PFSK-1 (cell line): ENCODE data around the gene CALD1.

ENCODE experiments used
- FOXP2 ChIP-seq: optimal IDR thresholded peaks from 2 replicates; pipeline ENCODE3; 2011; ENCODE audit warnings: borderline replicate concordance, control low read depth, inconsistent platforms; ENCODE audit not compliant: insufficient read depth; ENCODE audit errors: extremely low read length, extremely low read depth
- POLR2AphosphoS5 ChIP-seq: IDR thresholded peaks from 2 replicates; pipeline ENCODE4 v1.6.1; 2012; ENCODE audit warnings: low read depth, mild to moderate bottlenecking, control low read depth, low read length, moderate library complexity
- SIN3A ChIP-seq: IDR thresholded peaks from 2 replicates; pipeline ENCODE4 v1.6.1; 2012; ENCODE audit warnings: mild to moderate bottlenecking, low read length, moderate library complexity, borderline replicate concordance; ENCODE audit not compliant: insufficient read depth
- TAF1 ChIP-seq: IDR thresholded peaks from 2 replicates; pipeline ENCODE4 v1.6.1; 2012; ENCODE audit warnings: low read length, control low read depth, borderline replicate concordance; ENCODE audit not compliant: insufficient read depth
- TF ChIP-seq, protein P1 (sequence below), 2 experiments: IDR thresholded peaks; 2 replicates each; pipeline versions ENCODE4 v1.6.1 to v1.8.0; 2011 to 2012; ENCODE audit warnings: low read depth in 2 of 2, low read length in 2 of 2, control low read depth in 1 of 2, inconsistent platforms in 1 of 2, mild to moderate bottlenecking in 1 of 2, moderate library complexity in 1 of 2; ENCODE audit not compliant: insufficient read depth in 1 of 2

CALD1 gene

DNA sequence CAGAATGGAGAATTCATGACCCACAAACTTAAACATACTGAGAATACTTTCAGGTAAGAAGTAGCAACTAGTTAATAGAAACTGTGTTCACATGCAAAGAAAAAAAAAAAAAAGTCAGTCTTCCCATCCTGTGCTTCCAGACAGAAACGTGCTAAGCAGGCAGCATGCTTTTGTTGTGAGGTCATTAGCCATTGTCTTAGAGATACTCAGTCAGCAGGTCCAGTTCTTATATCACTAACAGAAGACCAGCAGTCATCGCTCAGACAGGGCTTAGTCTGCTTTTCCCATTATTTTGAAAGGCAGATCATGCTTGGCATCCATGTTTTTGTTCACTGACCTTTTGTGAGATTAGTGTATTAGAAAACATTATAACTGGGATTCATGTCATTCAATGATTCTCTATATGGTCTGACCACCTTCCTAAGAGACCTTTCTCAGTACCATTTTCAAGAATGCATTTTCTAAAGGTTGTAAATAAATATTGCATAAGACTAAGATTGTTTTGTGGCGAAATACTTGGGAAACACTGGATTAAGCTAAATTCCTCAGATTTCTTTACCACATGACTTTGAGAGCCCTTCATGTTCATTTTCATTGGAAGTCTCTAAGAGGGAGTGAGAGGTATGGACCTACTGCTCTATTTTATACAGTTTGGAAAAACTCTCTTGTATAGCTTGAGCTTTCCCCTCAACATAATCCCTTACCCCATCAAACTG lies 161.9 kb downstream of the CALD1 start:
- TF ChIP-seq TAF1: no peak
- TF ChIP-seq, protein P1, sequence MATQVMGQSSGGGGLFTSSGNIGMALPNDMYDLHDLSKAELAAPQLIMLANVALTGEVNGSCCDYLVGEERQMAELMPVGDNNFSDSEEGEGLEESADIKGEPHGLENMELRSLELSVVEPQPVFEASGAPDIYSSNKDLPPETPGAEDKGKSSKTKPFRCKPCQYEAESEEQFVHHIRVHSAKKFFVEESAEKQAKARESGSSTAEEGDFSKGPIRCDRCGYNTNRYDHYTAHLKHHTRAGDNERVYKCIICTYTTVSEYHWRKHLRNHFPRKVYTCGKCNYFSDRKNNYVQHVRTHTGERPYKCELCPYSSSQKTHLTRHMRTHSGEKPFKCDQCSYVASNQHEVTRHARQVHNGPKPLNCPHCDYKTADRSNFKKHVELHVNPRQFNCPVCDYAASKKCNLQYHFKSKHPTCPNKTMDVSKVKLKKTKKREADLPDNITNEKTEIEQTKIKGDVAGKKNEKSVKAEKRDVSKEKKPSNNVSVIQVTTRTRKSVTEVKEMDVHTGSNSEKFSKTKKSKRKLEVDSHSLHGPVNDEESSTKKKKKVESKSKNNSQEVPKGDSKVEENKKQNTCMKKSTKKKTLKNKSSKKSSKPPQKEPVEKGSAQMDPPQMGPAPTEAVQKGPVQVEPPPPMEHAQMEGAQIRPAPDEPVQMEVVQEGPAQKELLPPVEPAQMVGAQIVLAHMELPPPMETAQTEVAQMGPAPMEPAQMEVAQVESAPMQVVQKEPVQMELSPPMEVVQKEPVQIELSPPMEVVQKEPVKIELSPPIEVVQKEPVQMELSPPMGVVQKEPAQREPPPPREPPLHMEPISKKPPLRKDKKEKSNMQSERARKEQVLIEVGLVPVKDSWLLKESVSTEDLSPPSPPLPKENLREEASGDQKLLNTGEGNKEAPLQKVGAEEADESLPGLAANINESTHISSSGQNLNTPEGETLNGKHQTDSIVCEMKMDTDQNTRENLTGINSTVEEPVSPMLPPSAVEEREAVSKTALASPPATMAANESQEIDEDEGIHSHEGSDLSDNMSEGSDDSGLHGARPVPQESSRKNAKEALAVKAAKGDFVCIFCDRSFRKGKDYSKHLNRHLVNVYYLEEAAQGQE (IDR thresholded peaks at IDR 0.05; ENCODE audit: insufficient read depth in 1 of 2, low read depth in 2 of 2, low read length in 2 of 2): no peak
- no peak for TF ChIP-seq SIN3A
- no peak for TF ChIP-seq FOXP2
- TF ChIP-seq POLR2AphosphoS5: no peak

DNA sequence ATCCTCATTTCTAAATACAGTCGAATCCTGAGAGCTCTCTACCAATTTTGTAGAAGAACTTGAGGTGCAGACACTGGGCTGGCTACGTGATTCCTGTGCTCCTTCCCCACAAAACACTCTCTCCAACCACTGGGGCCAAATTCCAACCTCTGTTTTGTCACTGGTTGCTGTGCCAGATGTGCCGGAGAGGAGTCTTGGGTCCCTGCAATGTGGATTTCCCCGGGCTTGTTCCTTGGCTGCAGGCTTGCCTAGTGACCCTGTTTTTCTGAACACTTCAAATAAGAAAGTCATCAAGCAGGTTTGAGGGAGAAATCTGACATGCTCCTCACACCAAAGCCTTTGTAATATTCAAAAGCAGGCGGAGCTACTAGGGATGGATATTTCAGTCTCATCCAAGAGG lies 162.5 kb downstream of the CALD1 start:
- TF ChIP-seq, protein P1 (IDR thresholded peaks at IDR 0.05; ENCODE audit: insufficient read depth in 1 of 2, low read depth in 2 of 2, low read length in 2 of 2): no peak
- TF ChIP-seq TAF1: no peak
- no peak for TF ChIP-seq FOXP2
- TF ChIP-seq SIN3A: no peak
- no peak for TF ChIP-seq POLR2AphosphoS5

DNA sequence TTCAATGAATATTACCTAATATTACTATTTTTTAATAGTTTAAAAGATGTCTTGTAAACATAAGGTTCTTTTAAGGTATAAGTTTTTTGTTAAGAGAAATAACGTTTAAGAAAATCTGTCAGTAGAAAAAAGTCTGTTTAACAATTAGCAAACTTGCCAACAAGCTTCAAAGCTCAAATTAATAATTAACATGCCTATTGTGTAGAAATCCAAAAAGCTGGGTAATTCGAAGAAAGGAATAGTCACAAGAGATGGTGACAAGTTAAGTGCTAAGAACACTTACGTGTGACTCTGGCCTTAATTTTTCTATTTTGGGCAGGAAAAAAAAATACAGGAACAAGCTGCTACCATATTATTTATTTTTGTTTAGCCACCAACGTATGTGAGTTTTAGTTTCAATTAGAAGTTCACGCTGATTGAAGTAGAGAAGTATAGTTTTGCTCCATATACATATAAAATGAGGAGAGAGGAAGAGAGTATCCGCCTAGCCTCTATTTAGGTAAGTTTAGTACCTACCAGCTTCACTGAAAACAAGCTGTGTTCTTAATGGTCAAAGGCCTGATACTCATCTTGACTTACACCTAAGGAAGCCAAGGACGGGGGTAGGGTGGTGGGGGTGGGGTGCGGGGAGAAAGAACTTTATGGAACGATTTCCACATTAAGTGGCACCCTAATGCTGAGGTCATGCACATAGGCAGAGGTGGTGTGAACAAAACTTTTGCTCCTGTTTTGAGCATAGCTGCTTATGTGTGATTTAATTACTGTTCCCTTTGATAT lies 163.4 kb downstream of the CALD1 start:
- no peak for TF ChIP-seq SIN3A
- TF ChIP-seq, protein P1 (IDR thresholded peaks at IDR 0.05; ENCODE audit: insufficient read depth in 1 of 2, low read depth in 2 of 2, low read length in 2 of 2): no peak
- no peak for TF ChIP-seq TAF1
- no peak for TF ChIP-seq POLR2AphosphoS5
- no peak for TF ChIP-seq FOXP2

DNA sequence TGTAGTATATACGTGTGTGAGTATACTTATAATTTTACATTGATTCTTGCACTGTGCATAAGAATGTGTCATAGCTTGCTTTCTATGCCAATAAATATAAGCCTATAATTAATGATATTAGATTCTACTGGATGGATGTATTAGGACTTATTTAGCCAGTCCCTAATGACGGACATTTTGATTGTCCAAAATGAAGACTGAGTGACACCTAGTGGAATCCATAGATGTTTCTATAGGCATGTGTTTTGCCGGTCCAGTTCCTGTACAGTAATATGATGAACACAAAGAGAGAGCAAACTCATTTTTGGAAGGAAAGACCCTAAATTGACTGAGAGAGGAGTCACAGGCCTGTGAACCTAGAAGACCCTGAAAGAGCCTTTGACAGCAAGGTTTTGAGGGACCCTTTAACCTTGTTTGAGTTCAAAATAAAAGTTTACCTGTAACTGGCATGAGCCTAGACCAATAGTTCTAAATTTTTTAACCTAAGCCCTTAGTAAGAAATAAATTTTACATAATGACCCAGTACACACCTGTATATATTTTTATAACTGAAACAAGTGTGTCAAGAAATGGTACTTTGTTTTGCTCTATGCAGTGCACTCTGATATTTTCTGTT lies 164.5 kb downstream of the CALD1 start:
- TF ChIP-seq SIN3A (no peak), POLR2AphosphoS5 (no peak), FOXP2 (no peak)

DNA sequence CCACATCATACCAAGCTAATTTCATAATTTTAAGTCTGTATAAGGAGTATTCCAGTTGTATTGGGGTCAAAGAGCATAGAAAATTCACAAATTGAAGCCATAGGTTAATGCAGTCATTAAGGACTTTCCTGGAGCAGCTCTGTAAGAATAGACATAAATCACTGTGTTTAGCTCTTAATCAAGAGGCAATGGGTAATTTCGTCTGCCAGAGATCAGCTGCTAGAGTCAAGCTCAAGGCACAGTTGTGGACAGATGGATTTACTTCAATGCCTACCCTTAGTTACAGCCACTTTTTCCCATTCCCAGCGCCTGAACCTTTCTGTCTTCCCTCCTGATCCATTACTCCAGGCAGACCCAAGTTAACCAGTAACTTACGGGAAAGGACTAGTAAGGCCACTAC lies 166.3 kb downstream of the CALD1 start:
- TF ChIP-seq FOXP2 (no peak), SIN3A (no peak), TAF1 (no peak), POLR2AphosphoS5 (no peak)
- TF ChIP-seq, protein P1 (IDR thresholded peaks at IDR 0.05; ENCODE audit: insufficient read depth in 1 of 2, low read depth in 2 of 2, low read length in 2 of 2): no peak
